ENCODE data around the gene PRPS1.

GRCh38 chrX:107625739-107626138, 2.6 kb upstream of the PRPS1 start:
- TF ChIP-seq REST (IDR thresholded peaks at IDR 0.05) = no peak
- no peak for TF ChIP-seq CTCF (IDR thresholded peaks at IDR 0.05; ENCODE audit: low read depth, low read length, missing input control)
- TF ChIP-seq GABPA (IDR thresholded peaks at IDR 0.05 in 1 of 2, conservative IDR thresholded peaks at IDR 0.05 in 1 of 2) = no peak
- TF ChIP-seq RAD21 (IDR thresholded peaks at IDR 0.05) = no peak
- no peak for TF ChIP-seq TAF1 (conservative IDR thresholded peaks at IDR 0.05)
- no peak for TF ChIP-seq RXRA (IDR thresholded peaks at IDR 0.05)
- TF ChIP-seq YY1 (IDR thresholded peaks at IDR 0.05) = no peak
- no peak for TF ChIP-seq JUND (IDR thresholded peaks at IDR 0.05)
- TF ChIP-seq ZBTB33 (IDR thresholded peaks at IDR 0.05) = no peak
- TF ChIP-seq SP1 (IDR thresholded peaks at IDR 0.05) = no peak
- TF ChIP-seq HNF4A (conservative IDR thresholded peaks at IDR 0.05) = no peak

All from liver (tissue), 3 donors.